Fibroblast of pulmonary artery (primary cell): ENCODE data around the gene SPRYD4.
A peak's percentile ranks its signal among the peaks of the same experiment; 100 is the strongest.

Source experiments
- DNase-seq: peaks from one replicate; pipeline ENCODE4 v3.0.0-alpha.2; 2010; ENCODE audit warnings: low read depth
- H3K4me3 ChIP-seq: replicated peaks from 2 replicates; pipeline ENCODE4 v1.5.1; 2011; ENCODE audit warnings: low read depth, mild to moderate bottlenecking, control low read depth, low read length, moderate library complexity
- CTCF ChIP-seq: IDR thresholded peaks from 2 replicates; pipeline ENCODE4 v1.5.1; 2011; ENCODE audit warnings: mild to moderate bottlenecking, control low read depth, low read length, inconsistent platforms; ENCODE audit errors: missing control alignments

The SPRYD4 gene

GRCh38 chr12:56476972-56477432 lies 8.6 kb downstream of the SPRYD4 start:
- no peak for DNase-seq

GRCh38 chr12:56477521-56478225 lies 9.3 kb downstream of the SPRYD4 start:
- no peak for TF ChIP-seq CTCF
- no peak overlapping the region for H3K4me3 ChIP-seq
- DNase-seq = no peak

More at GRCh38 chr12:56476972-56477432, 8.6 kb downstream of the SPRYD4 start:
- TF ChIP-seq CTCF = no peak
- no peak overlapping the region for H3K4me3 ChIP-seq

- H3K4me3 ChIP-seq = no peak overlapping the region
- no peak for TF ChIP-seq CTCF
- no peak for DNase-seq
These were observed 11.2 kb downstream of the SPRYD4 start for GRCh38 chr12:56479625-56480024.

GRCh38 chr12:56484566-56484965 lies 16.2 kb downstream of the SPRYD4 start:
- no peak for DNase-seq
- no peak overlapping the region for H3K4me3 ChIP-seq
- no peak for TF ChIP-seq CTCF

- TF ChIP-seq CTCF = no peak
- DNase-seq = no peak
- no peak overlapping the region for H3K4me3 ChIP-seq
These were observed 18.3 kb downstream of the SPRYD4 start for GRCh38 chr12:56486694-56487093.

- DNase-seq = peak; percentile 6
- peak overlapping the region; percentile 47 for H3K4me3 ChIP-seq
- TF ChIP-seq CTCF = no peak
These were observed 19.2 kb downstream of the SPRYD4 start for GRCh38 chr12:56487448-56488040.
